Liver (tissue), 9 donors: ENCODE data around the gene ST7. TPM values are rescaled to one million over a fixed set of nuclear protein-coding genes. Genes with fewer than 3 reads are reported as not detected.

Experiments used
- DNase-seq: peaks from one replicate; pipeline ENCODE4 v3.0.0-alpha.2; 2017; ENCODE audit warnings: low spot score
- H3K27ac ChIP-seq, 2 donors: one replicate each; pipeline ENCODE4 v1.7.0; 2013; ENCODE audit warnings: inconsistent platforms in 2 of 2, low read length in 2 of 2, control low read depth in 1 of 2, low read depth in 1 of 2, mild to moderate bottlenecking in 1 of 2
- H3K27me3 ChIP-seq, 4 donors: one replicate each; pipeline versions ENCODE4 v1.6.1 to v1.7.0; 2013; ENCODE audit warnings: low read length in 3 of 4, inconsistent platforms in 1 of 4, mild to moderate bottlenecking in 1 of 4, moderate library complexity in 1 of 4; ENCODE audit not compliant: control insufficient read depth in 4 of 4, insufficient read depth in 4 of 4
- H3K36me3 ChIP-seq, 4 donors: one replicate each; pipeline versions ENCODE4 v1.6.1 to v1.7.0; 2013; ENCODE audit warnings: low read length in 3 of 4, mild to moderate bottlenecking in 3 of 4, low read depth in 1 of 4, moderate library complexity in 1 of 4; ENCODE audit not compliant: control insufficient read depth in 4 of 4, insufficient read depth in 3 of 4
- H3K4me1 ChIP-seq, 4 donors: one replicate each; pipeline versions ENCODE4 v1.6.1 to v1.7.0; 2013; ENCODE audit warnings: low read length in 3 of 4, mild to moderate bottlenecking in 3 of 4, moderate library complexity in 1 of 4; ENCODE audit not compliant: control insufficient read depth in 4 of 4, insufficient read depth in 4 of 4
- H3K4me3 ChIP-seq, 3 donors: one replicate each; pipeline versions ENCODE4 v1.6.1 to v1.7.0; 2013; ENCODE audit warnings: low read length in 3 of 3, control low read depth in 1 of 3, low read depth in 1 of 3, mild to moderate bottlenecking in 1 of 3
- H3K9ac ChIP-seq, 2 donors: one replicate each; pipeline ENCODE4 v1.7.0; 2013; ENCODE audit warnings: low read length in 2 of 2, mild to moderate bottlenecking in 2 of 2, moderate library complexity in 2 of 2, control low read depth in 1 of 2, low read depth in 1 of 2
- H3K9me3 ChIP-seq, 4 donors: one replicate each; pipeline versions ENCODE4 v1.6.1 to v1.7.0; 2013; ENCODE audit warnings: low read length in 3 of 4; ENCODE audit not compliant: control insufficient read depth in 4 of 4
- FOXA1 ChIP-seq: IDR thresholded peaks from 2 replicates; pipeline ENCODE4 v1.6.1; 2016; ENCODE audit warnings: antibody characterized with exemption
- FOXA2 ChIP-seq: IDR thresholded peaks from 2 replicates; pipeline ENCODE4 v1.6.1; 2016; ENCODE audit warnings: antibody characterized with exemption
- HNF4A ChIP-seq, 2 donors: conservative IDR thresholded peaks; 2 replicates each; pipeline ENCODE4 v1.6.1; 2016; ENCODE audit warnings: antibody characterized with exemption in 2 of 2, mild to moderate bottlenecking in 2 of 2
- HNF4G ChIP-seq: IDR thresholded peaks from 2 replicates; pipeline ENCODE4 v1.6.1; 2016; ENCODE audit warnings: antibody characterized with exemption
- JUND ChIP-seq, 2 donors: IDR thresholded peaks; 2 replicates each; pipeline ENCODE4 v1.6.1; 2016; ENCODE audit warnings: antibody characterized with exemption in 2 of 2
- NR2F2 ChIP-seq: IDR thresholded peaks from 2 replicates; pipeline ENCODE4 v1.6.1; 2016; ENCODE audit warnings: antibody characterized with exemption
- RAD21 ChIP-seq, 2 donors: IDR thresholded peaks; 2 replicates each; pipeline ENCODE4 v1.6.1; 2016; ENCODE audit warnings: antibody characterized with exemption in 2 of 2, mild to moderate bottlenecking in 2 of 2
- SP1 ChIP-seq: IDR thresholded peaks from 2 replicates; pipeline ENCODE4 v1.6.1; 2018; ENCODE audit warnings: antibody characterized with exemption, mild to moderate bottlenecking
- TAF1 ChIP-seq: conservative IDR thresholded peaks from 2 replicates; pipeline ENCODE4 v1.6.1; 2016; ENCODE audit warnings: antibody characterized with exemption, mild to moderate bottlenecking
- YY1 ChIP-seq: IDR thresholded peaks from 2 replicates; pipeline ENCODE4 v1.6.1; 2016; ENCODE audit warnings: antibody characterized with exemption, mild to moderate bottlenecking
- WGBS: extraction: QIAGEN DNeasy Blood & Tissue Kit; methylation state at CpG from one replicate; pipeline ENCODE4 v1.1.7; 2013; 5-methylcytosine and 5-hydroxymethylcytosine counted together
- polyA plus RNA-seq, 2 donors: library from polyadenylated mRNA; stranded (reverse) in 1 of 2; unstranded in 1 of 2; fragments of 200-250 nt in 1 of 2; fragments of >200 nt in 1 of 2; fragmentation: Nextera tagmentation in 1 of 2; extraction: Ambion mirVana in 1 of 2; gene quantifications; one replicate each; pipeline versions ENCODE4 v1.2.1 to v1.2.3, GENCODE V29; 2013 to 2015
- total RNA-seq, 2 donors: library from RNA; depleted of rRNA; stranded (reverse); fragments of >200 nt; gene quantifications; one replicate each; pipeline ENCODE4 v1.2.3, GENCODE V29; 2014
- TF ChIP-seq, protein P1 (sequence below): IDR thresholded peaks from 2 replicates; pipeline ENCODE4 v1.6.1; 2016; ENCODE audit warnings: antibody characterized with exemption
- TF ChIP-seq, protein P2 (sequence below): IDR thresholded peaks from 2 replicates; pipeline ENCODE4 v1.6.1; 2016; ENCODE audit warnings: antibody characterized with exemption
- TF ChIP-seq, protein P3 (sequence below): IDR thresholded peaks from 2 replicates; pipeline ENCODE4 v1.6.1; 2016; ENCODE audit warnings: antibody characterized with exemption, mild to moderate bottlenecking
- TF ChIP-seq, protein P4 (sequence below): fragments of 150-350 bp; IDR thresholded peaks from 2 replicates; pipeline ENCODE4 v1.5.1; 2017; ENCODE audit warnings: improper control_type of control experiment, low read depth, low read length; ENCODE audit not compliant: missing input control
- TF ChIP-seq, protein P5 (sequence below): IDR thresholded peaks from 2 replicates; pipeline ENCODE4 v1.6.1; 2016; ENCODE audit warnings: antibody characterized with exemption
- donor health status: healthy.
- donor health status: healthy.
- donor health status: healthy.
- donor health status: healthy.
- donor health status: healthy.

The ST7 gene
- total and polyA plus RNA-seq, 4 donors, result 13.5 to 30.7 (median 22.6) TPM

DNA sequence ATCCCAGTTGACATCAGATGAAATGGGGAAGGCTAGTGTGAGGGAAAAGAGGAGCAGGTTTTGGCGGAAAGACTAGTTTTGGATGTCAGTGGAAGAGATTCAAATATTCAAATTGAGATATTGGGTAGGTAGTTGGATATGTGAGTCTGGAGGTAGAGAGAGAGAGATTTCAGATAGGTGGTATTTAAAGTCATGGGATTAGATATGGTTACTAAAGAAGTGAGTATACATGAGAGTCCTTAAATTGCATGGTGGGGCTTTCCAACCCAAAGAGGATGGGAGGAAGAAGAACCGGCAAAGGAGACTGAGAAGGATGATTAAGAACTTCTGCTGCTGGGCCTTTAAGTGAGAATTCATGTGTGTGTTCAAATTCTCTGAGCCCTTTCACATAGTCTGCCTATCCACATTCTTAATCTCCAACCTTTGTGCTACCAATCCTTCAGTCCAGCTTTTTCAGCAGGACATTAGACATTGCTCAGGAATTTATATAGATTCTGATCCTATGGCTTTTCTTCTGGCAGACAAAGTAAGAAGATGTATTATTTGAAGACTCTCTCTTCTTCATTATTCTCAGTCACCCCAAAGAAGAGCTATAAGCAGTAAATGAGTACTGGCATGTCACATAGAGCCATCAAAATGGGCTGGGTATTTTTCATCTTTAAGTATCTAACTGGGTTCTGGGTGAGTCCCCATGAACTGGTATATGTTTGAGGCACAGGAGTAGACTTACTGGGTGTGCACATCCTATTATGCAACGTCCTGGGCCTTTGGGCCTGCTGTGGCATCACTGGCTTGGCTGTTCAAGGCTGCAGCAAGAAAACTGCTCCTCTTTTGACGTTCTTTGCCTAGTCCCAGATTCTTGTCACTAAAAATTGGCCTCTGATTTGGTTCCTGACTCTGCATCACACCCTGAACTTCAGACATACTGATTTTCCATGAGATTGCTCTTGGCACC lies 33.6 kb downstream of the ST7 start:
- Histone ChIP-seq H3K27ac (no peak overlapping the region), H3K4me3 (no peak overlapping the region), H3K9ac (no peak overlapping the region), H3K9me3 (no peaks in the 10 kb centered on the region), H3K4me1 (peaks cover 0 to 5% (median 0%) of the 10 kb centered on the region in 4 donors), H3K36me3 (no peaks in the 10 kb centered on the region), H3K27me3 (no peaks in the 10 kb centered on the region)
- no peak for DNase-seq
- 75% methylated on average over 4 of the region's 4 CpGs for WGBS
- no peak for TF ChIP-seq HNF4A (conservative IDR thresholded peaks at IDR 0.05)
- TF ChIP-seq, protein P1, sequence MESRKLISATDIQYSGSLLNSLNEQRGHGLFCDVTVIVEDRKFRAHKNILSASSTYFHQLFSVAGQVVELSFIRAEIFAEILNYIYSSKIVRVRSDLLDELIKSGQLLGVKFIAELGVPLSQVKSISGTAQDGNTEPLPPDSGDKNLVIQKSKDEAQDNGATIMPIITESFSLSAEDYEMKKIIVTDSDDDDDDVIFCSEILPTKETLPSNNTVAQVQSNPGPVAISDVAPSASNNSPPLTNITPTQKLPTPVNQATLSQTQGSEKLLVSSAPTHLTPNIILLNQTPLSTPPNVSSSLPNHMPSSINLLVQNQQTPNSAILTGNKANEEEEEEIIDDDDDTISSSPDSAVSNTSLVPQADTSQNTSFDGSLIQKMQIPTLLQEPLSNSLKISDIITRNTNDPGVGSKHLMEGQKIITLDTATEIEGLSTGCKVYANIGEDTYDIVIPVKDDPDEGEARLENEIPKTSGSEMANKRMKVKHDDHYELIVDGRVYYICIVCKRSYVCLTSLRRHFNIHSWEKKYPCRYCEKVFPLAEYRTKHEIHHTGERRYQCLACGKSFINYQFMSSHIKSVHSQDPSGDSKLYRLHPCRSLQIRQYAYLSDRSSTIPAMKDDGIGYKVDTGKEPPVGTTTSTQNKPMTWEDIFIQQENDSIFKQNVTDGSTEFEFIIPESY, result no peak
- no peak for TF ChIP-seq HNF4G
- no peak for TF ChIP-seq TAF1
- TF ChIP-seq, protein P2, sequence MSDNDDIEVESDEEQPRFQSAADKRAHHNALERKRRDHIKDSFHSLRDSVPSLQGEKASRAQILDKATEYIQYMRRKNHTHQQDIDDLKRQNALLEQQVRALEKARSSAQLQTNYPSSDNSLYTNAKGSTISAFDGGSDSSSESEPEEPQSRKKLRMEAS, result no peak
- TF ChIP-seq NR2F2, result no peak
- TF ChIP-seq SP1, result no peak
- TF ChIP-seq, protein P3, sequence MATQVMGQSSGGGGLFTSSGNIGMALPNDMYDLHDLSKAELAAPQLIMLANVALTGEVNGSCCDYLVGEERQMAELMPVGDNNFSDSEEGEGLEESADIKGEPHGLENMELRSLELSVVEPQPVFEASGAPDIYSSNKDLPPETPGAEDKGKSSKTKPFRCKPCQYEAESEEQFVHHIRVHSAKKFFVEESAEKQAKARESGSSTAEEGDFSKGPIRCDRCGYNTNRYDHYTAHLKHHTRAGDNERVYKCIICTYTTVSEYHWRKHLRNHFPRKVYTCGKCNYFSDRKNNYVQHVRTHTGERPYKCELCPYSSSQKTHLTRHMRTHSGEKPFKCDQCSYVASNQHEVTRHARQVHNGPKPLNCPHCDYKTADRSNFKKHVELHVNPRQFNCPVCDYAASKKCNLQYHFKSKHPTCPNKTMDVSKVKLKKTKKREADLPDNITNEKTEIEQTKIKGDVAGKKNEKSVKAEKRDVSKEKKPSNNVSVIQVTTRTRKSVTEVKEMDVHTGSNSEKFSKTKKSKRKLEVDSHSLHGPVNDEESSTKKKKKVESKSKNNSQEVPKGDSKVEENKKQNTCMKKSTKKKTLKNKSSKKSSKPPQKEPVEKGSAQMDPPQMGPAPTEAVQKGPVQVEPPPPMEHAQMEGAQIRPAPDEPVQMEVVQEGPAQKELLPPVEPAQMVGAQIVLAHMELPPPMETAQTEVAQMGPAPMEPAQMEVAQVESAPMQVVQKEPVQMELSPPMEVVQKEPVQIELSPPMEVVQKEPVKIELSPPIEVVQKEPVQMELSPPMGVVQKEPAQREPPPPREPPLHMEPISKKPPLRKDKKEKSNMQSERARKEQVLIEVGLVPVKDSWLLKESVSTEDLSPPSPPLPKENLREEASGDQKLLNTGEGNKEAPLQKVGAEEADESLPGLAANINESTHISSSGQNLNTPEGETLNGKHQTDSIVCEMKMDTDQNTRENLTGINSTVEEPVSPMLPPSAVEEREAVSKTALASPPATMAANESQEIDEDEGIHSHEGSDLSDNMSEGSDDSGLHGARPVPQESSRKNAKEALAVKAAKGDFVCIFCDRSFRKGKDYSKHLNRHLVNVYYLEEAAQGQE, result no peak
- TF ChIP-seq, protein P4, sequence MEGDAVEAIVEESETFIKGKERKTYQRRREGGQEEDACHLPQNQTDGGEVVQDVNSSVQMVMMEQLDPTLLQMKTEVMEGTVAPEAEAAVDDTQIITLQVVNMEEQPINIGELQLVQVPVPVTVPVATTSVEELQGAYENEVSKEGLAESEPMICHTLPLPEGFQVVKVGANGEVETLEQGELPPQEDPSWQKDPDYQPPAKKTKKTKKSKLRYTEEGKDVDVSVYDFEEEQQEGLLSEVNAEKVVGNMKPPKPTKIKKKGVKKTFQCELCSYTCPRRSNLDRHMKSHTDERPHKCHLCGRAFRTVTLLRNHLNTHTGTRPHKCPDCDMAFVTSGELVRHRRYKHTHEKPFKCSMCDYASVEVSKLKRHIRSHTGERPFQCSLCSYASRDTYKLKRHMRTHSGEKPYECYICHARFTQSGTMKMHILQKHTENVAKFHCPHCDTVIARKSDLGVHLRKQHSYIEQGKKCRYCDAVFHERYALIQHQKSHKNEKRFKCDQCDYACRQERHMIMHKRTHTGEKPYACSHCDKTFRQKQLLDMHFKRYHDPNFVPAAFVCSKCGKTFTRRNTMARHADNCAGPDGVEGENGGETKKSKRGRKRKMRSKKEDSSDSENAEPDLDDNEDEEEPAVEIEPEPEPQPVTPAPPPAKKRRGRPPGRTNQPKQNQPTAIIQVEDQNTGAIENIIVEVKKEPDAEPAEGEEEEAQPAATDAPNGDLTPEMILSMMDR, result no peak
- TF ChIP-seq FOXA2, result no peak
- no peak for TF ChIP-seq FOXA1
- TF ChIP-seq, protein P5, sequence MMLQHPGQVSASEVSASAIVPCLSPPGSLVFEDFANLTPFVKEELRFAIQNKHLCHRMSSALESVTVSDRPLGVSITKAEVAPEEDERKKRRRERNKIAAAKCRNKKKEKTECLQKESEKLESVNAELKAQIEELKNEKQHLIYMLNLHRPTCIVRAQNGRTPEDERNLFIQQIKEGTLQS, result no peak
- no peak for TF ChIP-seq YY1
- TF ChIP-seq RAD21 (IDR thresholded peaks at IDR 0.05), result no peak
- TF ChIP-seq JUND (IDR thresholded peaks at IDR 0.05), result no peak
